ENCODE results near the gene ZNF341. TPM values are rescaled to one million over a fixed set of nuclear protein-coding genes. Genes with fewer than 3 reads are reported as not detected.
A peak's percentile ranks its signal among the peaks of the same experiment; 100 is the strongest.

Gene ZNF341
- total RNA-seq, 3 donors from 2014 or later, result 5.0 to 5.6 (median 5.1) TPM

DNA sequence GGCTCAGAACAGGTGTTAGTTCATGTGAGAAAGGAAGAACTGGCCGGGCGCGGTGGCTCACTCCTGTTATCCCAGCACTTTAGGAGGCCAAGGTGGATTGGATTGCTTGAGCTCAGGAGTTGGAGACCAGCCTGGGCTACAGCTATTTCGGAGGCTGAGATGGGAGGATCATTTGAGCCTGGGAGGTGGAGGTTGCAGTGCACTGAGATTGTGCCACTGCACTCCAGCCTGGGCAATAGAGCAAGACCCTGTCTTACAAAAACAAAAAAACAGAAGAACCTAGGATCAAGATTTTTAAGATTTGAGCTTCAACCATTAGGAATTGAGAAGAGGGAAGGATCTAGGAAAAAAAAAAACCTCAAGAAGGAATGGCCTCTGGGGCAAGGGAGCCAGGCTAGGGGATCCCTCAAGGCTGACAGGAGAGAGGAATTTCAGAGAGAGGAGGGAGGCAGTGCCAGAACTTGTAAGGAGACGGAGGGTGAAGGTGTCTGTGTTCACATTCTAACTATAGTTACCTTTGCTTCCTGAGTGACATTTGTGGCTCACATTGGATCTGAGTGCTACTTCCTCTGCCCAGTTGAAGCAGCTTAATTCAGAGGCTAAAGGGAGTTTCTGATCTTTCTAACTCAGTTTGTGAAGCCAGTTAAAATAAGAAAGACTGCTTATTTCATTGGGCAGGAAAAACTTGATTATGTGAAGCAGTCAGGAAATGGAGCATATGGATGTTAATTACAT is 105.5 kb downstream of the ZNF341 start:
- H3K4me1 ChIP-seq (ENCODE audit: low read depth), result peaks cover 87% of the 10 kb centered on the region
- no peaks in the 10 kb centered on the region for H3K36me3 ChIP-seq (ENCODE audit: low read depth)
- H3K4me3 ChIP-seq, result no peak overlapping the region
- ATAC-seq, result no peak
- H3K9me3 ChIP-seq, result no peaks in the 10 kb centered on the region
- intact Hi-C loops (cut with DNase I, micrococcal nuclease), result no loop called here
- TF ChIP-seq, protein P1, sequence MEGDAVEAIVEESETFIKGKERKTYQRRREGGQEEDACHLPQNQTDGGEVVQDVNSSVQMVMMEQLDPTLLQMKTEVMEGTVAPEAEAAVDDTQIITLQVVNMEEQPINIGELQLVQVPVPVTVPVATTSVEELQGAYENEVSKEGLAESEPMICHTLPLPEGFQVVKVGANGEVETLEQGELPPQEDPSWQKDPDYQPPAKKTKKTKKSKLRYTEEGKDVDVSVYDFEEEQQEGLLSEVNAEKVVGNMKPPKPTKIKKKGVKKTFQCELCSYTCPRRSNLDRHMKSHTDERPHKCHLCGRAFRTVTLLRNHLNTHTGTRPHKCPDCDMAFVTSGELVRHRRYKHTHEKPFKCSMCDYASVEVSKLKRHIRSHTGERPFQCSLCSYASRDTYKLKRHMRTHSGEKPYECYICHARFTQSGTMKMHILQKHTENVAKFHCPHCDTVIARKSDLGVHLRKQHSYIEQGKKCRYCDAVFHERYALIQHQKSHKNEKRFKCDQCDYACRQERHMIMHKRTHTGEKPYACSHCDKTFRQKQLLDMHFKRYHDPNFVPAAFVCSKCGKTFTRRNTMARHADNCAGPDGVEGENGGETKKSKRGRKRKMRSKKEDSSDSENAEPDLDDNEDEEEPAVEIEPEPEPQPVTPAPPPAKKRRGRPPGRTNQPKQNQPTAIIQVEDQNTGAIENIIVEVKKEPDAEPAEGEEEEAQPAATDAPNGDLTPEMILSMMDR (IDR thresholded peaks at IDR 0.05), result no peak
- no peak for DNase-seq

DNA sequence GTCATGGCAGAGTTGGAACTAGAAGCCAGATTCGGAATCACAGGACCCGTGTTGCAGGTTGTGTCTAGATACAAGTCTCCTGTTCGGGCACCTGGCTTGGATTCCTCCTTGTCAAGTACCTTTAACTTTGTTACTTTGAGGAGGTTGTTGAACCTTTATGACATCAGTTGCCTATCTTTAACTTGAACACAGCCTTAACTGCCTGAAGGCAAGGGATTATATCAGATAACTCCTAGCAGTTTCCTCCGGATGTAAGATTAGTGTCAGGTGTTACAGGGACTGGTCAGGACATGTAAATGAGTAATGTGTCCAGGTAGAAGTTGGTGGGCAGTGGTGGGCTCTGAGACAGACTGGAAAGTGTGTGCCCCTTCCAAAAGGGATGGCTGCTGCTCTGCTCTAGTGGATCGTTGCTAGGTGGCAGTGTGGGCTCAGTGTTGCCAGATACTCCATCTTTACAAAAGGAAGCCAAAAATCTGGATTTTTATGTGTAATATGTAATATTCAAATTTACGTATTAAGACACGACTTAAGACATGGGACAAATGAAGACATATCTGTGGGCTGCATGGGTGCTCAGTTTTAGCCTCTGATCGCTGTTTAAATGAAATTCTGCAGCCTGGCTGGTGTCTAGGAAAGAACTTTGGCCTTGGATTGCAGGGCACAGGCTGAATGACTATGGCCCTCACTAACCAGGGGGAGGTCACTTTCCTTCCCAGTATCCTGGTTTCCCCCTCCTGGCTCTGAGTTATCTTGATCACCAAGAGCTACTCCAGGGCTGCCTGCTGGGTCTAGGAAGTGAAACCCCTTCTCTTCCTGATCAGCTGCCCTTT is 106.5 kb downstream of the ZNF341 start:
- no peak overlapping the region for H3K4me3 ChIP-seq
- TF ChIP-seq, protein P1 (IDR thresholded peaks at IDR 0.05), result no peak
- DNase-seq (peak in 1 of 3 donors; percentile 46), ATAC-seq (peak; percentile 73)
- intact Hi-C loops (cut with DNase I, micrococcal nuclease), result no loop called here
- H3K4me1 ChIP-seq (ENCODE audit: low read depth), result peaks cover 89% of the 10 kb centered on the region
- H3K9me3 ChIP-seq, result no peaks in the 10 kb centered on the region
- H3K36me3 ChIP-seq (ENCODE audit: low read depth), result no peaks in the 10 kb centered on the region

DNA sequence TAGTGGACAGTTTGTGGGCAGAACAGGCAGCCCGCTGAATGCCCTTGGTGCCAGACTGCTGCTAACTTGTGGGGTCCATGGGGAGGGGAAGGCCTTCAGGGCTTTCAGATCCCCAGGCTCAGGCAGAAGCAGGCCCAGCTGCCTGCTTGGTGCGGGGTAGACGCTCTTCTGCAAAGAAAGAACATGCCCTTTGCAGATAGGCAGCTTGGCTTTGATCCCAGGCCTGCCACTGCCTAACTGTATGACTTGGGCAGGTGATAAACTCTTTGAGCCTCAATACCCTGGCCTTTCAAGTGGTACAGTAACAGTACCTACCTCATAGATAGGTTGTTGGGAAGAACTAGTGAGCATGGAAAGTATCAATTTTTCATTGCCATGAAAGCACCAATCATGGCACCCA is 107.8 kb downstream of the ZNF341 start:
- ATAC-seq (peak; percentile 33), DNase-seq (peak in 2 of 3 donors; percentile 58 to 59)
- intact Hi-C loops (cut with DNase I, micrococcal nuclease), result no loop called here
- peaks cover 89% of the 10 kb centered on the region for H3K4me1 ChIP-seq (ENCODE audit: low read depth)
- H3K36me3 ChIP-seq (ENCODE audit: low read depth), result no peaks in the 10 kb centered on the region
- no peaks in the 10 kb centered on the region for H3K9me3 ChIP-seq
- TF ChIP-seq, protein P1 (IDR thresholded peaks at IDR 0.05), result no peak
- H3K4me3 ChIP-seq, result no peak overlapping the region

DNA sequence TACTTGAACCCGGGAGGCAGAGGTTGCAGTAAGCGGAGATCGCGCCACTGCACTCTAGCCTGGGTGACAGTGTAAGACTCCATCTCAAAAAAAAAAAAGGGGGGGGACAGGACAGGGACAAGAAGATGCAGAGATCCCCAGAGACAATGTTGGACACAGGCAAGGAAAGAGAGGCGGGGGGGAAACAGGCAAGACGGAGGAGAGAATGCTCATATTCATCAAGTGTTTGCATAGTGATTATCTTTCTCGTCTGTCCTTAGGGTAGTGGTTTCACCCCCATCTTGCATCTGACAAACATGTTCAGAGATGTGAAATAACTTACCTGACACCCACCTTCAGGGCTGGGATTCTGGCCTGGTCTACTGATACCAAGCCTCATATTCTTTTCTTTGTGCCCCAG is 108.4 kb downstream of the ZNF341 start:
- intact Hi-C loops (cut with DNase I, micrococcal nuclease), result no loop called here
- Histone ChIP-seq H3K4me3 (no peak overlapping the region), H3K9me3 (no peaks in the 10 kb centered on the region), H3K4me1 (ENCODE audit: low read depth) (peaks cover 89% of the 10 kb centered on the region), H3K36me3 (ENCODE audit: low read depth) (no peaks in the 10 kb centered on the region)
- no peak for ATAC-seq
- TF ChIP-seq, protein P1 (IDR thresholded peaks at IDR 0.05), result no peak
- DNase-seq, result no peak

DNA sequence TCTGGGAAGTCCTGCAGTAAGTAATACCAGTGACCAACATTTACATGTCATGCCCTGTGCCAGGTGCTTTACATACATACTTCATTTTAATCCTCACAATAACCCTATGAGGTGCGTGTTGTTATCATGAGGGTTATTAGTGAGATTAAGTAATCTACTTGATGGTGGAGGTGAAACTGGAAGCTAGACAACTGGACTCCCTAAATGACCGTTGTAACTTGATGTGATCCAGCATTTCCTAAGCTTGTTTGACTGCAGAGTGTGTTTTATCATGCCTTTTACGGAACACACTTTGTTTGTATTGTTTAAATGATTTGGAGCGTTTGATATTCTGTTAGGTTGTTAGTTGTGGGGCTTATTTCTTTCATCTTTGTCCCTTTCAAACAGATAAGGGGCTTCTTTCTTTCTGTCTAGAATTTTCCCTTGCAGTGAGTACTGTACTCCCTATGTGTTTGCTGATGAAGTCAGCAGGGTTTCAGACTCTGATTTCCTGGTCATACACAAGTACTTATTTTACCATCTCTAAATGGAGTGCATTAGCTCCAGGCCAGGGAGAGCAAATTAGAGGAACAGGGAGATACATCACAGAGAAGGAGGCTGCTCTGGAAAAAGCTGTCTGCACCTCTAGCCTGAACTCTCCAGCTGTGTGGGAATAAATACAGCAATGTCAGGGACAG is 109.1 kb downstream of the ZNF341 start:
- TF ChIP-seq, protein P1 (IDR thresholded peaks at IDR 0.05), result no peak
- DNase-seq (no peak), ATAC-seq (no peak)
- intact Hi-C loops (cut with DNase I, micrococcal nuclease), result no loop called here
- Histone ChIP-seq H3K4me3 (no peak overlapping the region), H3K36me3 (ENCODE audit: low read depth) (no peaks in the 10 kb centered on the region), H3K4me1 (ENCODE audit: low read depth) (peaks cover 89% of the 10 kb centered on the region), H3K9me3 (no peaks in the 10 kb centered on the region)
